Posterior cingulate gyrus (tissue), 11 donors: ENCODE data around the gene PCGF3.
"Not testable (repeated sequence)": the region's sequence is repeated elsewhere in the genome, so short reads cannot be mapped to it uniquely, and the experiment has no call there.

Experiments used
- DNase-seq, 10 donors: peaks; one replicate each; pipeline versions ENCODE4 v3.0.0 to v3.0.0-alpha.2; 2020 to 2021; ENCODE audit warnings: mixed read lengths in 3 of 10
- intact Hi-C: fragments of 100-400 bp; cut with DNase I; formaldehyde crosslinking; loops from one replicate; pipeline ENCODE4 v1.15.1; 2023

Gene PCGF3

GRCh38 chr4:751676-752075 lies 46.0 kb downstream of the PCGF3 start:
- DNase-seq, result peak in 9 of 10 donors; percentile 31 to 90 (median 56)
- intact Hi-C loops, result no loop called here

GRCh38 chr4:752196-752861 lies 46.7 kb downstream of the PCGF3 start:
- peak in 3 of 10 donors; percentile 73 to 88 (median 85) for DNase-seq
- intact Hi-C loops, result no loop called here

- intact Hi-C loops, result not testable (repeated sequence)
- DNase-seq, result peak in 2 of 10 donors; percentile 39 to 56
Measured at GRCh38 chr4:753186-753585, 47.6 kb downstream of the PCGF3 start.

- intact Hi-C loops, result no loop called here
- DNase-seq, result peak in 3 of 10 donors; percentile 48 to 77 (median 70)
Measured at GRCh38 chr4:754221-755120, 48.8 kb downstream of the PCGF3 start.

GRCh38 chr4:757111-757510 lies 51.5 kb downstream of the PCGF3 start:
- intact Hi-C loops, result no loop called here
- DNase-seq, result peak in 3 of 10 donors; percentile 50 to 64 (median 55)

GRCh38 chr4:759810-760209 lies 54.2 kb downstream of the PCGF3 start:
- intact Hi-C loops, result not testable (repeated sequence)
- DNase-seq, result peak in 3 of 10 donors; percentile 55 to 61 (median 57)

GRCh38 chr4:760616-761015 lies 55.0 kb downstream of the PCGF3 start:
- intact Hi-C loops, result no loop called here
- DNase-seq, result peak in 3 of 10 donors; percentile 33 to 54 (median 46)

GRCh38 chr4:761086-761485 lies 55.5 kb downstream of the PCGF3 start:
- intact Hi-C loops, result no loop called here
- peak in 3 of 10 donors; percentile 32 to 71 (median 55) for DNase-seq

GRCh38 chr4:761739-762138 lies 56.1 kb downstream of the PCGF3 start:
- DNase-seq, result peak in 3 of 10 donors; percentile 73 to 85 (median 84)
- intact Hi-C loops, result no loop called here

GRCh38 chr4:762211-763190 lies 56.9 kb downstream of the PCGF3 start:
- peak in 6 of 10 donors; percentile 48 to 92 (median 74) for DNase-seq

GRCh38 chr4:763191-763810 lies 57.7 kb downstream of the PCGF3 start:
- peak in 5 of 10 donors; percentile 26 to 90 (median 78) for DNase-seq
- intact Hi-C loops, result no loop called here

More at GRCh38 chr4:762211-763190, 56.9 kb downstream of the PCGF3 start:
- intact Hi-C loops, result no loop called here

GRCh38 chr4:763922-764321 lies 58.3 kb downstream of the PCGF3 start:
- peak in 3 of 10 donors; percentile 77 to 80 (median 79) for DNase-seq
- intact Hi-C loops, result no loop called here

- intact Hi-C loops, result no loop called here
- peak in 3 of 10 donors; percentile 52 to 77 (median 62) for DNase-seq
Measured at GRCh38 chr4:764405-765169, 59.0 kb downstream of the PCGF3 start.

GRCh38 chr4:766152-766515 lies 60.5 kb downstream of the PCGF3 start:
- peak in 4 of 10 donors; percentile 52 to 92 (median 78) for DNase-seq
- intact Hi-C loops, result no loop called here

GRCh38 chr4:766559-767283 lies 61.1 kb downstream of the PCGF3 start:
- DNase-seq, result peak in 3 of 10 donors; percentile 60 to 77 (median 74)
- intact Hi-C loops, result no loop called here

GRCh38 chr4:768076-768475 lies 62.4 kb downstream of the PCGF3 start:
- peak in 3 of 10 donors; percentile 23 to 46 (median 39) for DNase-seq
- intact Hi-C loops, result no loop called here

GRCh38 chr4:768995-769394 lies 63.4 kb downstream of the PCGF3 start:
- peak in 4 of 10 donors; percentile 48 to 89 (median 83) for DNase-seq
- intact Hi-C loops, result no loop called here

GRCh38 chr4:769511-769910 lies 63.9 kb downstream of the PCGF3 start:
- peak in 2 of 10 donors; percentile 44 to 57 for DNase-seq
- intact Hi-C loops, result no loop called here
